Measurements from ENCODE around the gene STARD8.

DNA sequence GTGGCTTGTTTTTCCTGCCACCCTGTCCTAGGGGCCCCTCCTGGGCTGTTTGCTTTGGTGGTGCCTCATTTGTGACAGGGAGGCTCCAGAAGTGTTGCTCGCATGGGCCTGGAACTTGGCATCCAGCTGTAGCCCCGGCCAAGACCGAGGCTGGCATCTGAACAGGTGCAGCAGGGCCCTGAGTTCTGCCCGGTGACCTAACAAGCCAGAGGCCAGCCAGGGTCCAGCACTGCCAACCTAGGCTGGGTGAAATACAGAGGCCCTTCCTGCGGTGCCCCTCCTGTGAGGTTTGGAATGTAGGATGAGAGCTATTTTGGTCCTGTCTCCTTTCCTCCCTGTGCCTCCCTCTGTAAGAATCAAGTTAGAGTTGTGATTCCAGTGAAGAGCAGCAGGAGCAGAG is 58.5 kb downstream of the STARD8 start:
- TF ChIP-seq RARB (CRISPR knock-in tag; IDR thresholded peaks at IDR 0.05), result no peak
- no peak for TF ChIP-seq CSDC2 (CRISPR knock-in tag; IDR thresholded peaks at IDR 0.05)
- TF ChIP-seq BACH2 (CRISPR knock-in tag; IDR thresholded peaks at IDR 0.05; ENCODE audit: borderline replicate concordance), result no peak
- TF ChIP-seq ISL1 (CRISPR knock-in tag; IDR thresholded peaks at IDR 0.05), result no peak
- TF ChIP-seq ZFP30 (CRISPR knock-in tag; IDR thresholded peaks at IDR 0.05), result no peak
- TF ChIP-seq, protein P1, sequence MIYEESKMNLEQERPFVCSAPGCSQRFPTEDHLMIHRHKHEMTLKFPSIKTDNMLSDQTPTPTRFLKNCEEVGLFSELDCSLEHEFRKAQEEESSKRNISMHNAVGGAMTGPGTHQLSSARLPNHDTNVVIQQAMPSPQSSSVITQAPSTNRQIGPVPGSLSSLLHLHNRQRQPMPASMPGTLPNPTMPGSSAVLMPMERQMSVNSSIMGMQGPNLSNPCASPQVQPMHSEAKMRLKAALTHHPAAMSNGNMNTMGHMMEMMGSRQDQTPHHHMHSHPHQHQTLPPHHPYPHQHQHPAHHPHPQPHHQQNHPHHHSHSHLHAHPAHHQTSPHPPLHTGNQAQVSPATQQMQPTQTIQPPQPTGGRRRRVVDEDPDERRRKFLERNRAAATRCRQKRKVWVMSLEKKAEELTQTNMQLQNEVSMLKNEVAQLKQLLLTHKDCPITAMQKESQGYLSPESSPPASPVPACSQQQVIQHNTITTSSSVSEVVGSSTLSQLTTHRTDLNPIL (CRISPR knock-in tag; IDR thresholded peaks at IDR 0.05; ENCODE audit: low read depth), result no peak
- no peak for TF ChIP-seq SNAI2 (CRISPR knock-in tag; IDR thresholded peaks at IDR 0.05)
- TF ChIP-seq, protein P2, sequence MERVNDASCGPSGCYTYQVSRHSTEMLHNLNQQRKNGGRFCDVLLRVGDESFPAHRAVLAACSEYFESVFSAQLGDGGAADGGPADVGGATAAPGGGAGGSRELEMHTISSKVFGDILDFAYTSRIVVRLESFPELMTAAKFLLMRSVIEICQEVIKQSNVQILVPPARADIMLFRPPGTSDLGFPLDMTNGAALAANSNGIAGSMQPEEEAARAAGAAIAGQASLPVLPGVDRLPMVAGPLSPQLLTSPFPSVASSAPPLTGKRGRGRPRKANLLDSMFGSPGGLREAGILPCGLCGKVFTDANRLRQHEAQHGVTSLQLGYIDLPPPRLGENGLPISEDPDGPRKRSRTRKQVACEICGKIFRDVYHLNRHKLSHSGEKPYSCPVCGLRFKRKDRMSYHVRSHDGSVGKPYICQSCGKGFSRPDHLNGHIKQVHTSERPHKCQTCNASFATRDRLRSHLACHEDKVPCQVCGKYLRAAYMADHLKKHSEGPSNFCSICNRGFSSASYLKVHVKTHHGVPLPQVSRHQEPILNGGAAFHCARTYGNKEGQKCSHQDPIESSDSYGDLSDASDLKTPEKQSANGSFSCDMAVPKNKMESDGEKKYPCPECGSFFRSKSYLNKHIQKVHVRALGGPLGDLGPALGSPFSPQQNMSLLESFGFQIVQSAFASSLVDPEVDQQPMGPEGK (CRISPR knock-in tag; IDR thresholded peaks at IDR 0.05; ENCODE audit: borderline replicate concordance), result no peak
- no peak for TF ChIP-seq PPARA (CRISPR knock-in tag; IDR thresholded peaks at IDR 0.05; ENCODE audit: borderline replicate concordance)
- TF ChIP-seq OSR1 (CRISPR knock-in tag; IDR thresholded peaks at IDR 0.05), result no peak
- no peak for TF ChIP-seq ARNTL (CRISPR knock-in tag; IDR thresholded peaks at IDR 0.05; ENCODE audit: borderline replicate concordance, low read depth)
- no peak for TF ChIP-seq ESRRG (CRISPR knock-in tag; IDR thresholded peaks at IDR 0.05)
- no peak for TF ChIP-seq ZNF70 (CRISPR knock-in tag; IDR thresholded peaks at IDR 0.05)
- no peak for TF ChIP-seq TCF4 (CRISPR knock-in tag; IDR thresholded peaks at IDR 0.05; ENCODE audit: borderline replicate concordance)
